HG02571 (cell line): ENCODE results near the gene ROPN1B.
"Not testable (repeated sequence)": the region's sequence is repeated elsewhere in the genome, so short reads cannot be mapped to it uniquely, and the experiment has no call there.

Experiments used
- ATAC-seq: cut with Tn5 transposase; IDR thresholded peaks from one replicate; pipeline ENCODE4 v1.9.1; 2021; ENCODE audit warnings: mild to moderate bottlenecking, moderate library complexity; ENCODE audit not compliant: unreplicated experiment

ROPN1B gene

DNA sequence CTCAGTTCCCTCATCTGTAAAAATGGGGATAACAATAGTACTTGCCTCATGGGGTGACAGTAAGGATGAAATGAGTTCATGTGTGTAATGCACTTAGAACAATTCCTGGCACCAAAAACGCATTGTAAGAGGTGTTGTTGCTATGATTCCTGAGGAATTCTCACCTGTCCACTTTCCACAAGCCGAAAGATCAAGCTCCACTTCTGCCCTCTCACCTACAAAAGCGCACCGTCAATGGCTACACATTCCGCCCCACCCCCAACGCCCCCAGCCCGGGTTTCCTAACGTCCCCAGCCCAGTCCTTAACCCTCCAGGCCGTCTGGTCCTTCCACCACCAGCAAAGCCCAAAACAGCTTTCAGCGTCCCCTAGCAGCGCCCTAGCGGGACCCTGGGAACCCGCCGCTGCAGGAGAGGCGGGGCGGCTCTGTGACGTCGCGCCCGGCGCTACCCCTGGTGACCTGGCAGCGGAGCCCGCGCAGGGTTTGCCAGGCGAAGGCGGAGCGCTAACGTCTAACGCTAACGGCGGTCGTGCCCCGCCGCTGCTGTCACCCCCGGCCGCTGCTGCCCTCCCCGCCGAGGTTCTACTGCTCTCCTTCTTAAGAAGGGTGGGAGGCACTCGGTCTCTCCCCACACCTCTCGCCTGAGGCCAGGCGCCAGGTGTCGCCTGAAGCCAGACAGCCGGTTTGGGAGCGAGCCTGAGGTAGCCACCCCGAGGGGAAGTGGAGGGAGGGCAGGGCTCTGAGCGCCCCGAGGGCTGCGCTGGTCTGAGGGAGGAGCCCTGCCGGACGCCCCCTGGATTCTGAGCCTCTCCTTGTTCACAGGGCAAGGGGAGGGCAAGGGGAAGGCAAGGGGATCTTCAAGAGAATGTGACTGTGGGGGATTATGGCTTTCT lies at the start of gene ROPN1B:
ROPN1B (plus strand) TSS at position 478 of the 892 bp plus-strand sequence. CDS start 2,877 bp downstream, outside the sequence.
- ATAC-seq, result not testable (repeated sequence)

DNA sequence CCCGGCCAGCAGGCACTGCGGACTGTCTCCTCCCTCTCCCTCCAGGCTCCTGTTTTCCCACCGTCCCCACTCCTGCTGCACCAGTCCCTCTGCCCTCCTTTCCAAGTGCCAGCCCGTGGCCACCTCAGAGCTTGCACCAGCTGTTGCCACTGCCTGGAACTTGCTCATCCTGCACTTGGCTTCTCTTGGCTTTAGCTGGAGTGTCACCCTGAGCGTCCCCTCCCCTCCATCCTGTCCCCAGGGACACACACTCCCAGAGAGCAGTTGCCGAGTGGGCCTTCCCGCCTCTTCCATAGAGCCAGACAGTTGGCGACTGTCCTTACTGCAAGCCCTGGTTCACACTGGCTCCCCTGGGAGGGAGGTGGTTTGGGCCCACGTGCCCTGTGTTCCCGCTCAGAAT lies 48.8 kb upstream of the ROPN1B start:
- ATAC-seq, result not testable (repeated sequence)

DNA sequence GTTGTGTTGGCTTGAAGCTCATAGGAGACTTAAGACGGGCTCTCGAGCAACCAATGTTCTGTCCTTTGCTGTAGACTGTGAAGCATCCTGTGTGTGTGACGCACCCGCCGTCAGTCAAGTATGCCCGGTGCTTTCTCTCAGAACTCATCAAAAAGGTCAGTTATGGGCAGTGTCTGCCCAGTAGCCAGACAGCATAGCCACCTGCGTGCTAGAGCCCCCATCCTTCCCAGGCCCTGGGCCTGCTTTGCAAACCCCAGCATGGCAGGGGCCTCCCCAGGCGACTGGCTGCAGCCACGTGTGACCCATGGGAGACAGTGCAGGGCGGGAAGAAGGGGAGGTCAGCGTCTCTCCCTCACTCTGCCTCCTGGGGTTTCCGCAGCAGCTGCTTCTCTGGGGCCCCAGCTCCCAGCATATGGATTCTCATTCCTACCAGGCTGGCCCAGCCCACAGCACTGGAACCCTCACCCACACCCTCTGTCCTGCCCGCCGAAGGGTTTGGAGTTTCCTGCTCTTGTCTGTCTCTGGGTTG lies 48.2 kb upstream of the ROPN1B start:
- not testable (repeated sequence) for ATAC-seq

DNA sequence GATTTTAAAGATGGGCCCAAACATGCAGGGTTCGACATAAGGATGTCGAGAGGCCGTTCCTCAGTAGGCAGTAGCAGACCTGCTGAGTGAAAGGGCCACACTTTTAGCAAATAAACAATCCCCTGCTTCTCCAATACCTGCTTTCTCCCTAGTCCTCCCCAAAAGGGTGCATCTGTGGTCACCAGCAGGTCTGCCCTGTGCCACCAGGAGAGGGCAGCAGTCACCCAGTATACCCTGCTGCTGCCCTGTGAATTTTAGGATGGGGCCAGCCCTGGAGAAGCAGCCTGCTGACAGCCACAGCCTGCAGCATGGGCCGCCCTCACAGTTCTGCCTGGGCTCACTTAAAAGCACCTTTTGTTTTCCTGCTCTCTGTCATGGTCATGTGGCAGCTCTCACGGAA lies 47.3 kb upstream of the ROPN1B start:
- not testable (repeated sequence) for ATAC-seq

DNA sequence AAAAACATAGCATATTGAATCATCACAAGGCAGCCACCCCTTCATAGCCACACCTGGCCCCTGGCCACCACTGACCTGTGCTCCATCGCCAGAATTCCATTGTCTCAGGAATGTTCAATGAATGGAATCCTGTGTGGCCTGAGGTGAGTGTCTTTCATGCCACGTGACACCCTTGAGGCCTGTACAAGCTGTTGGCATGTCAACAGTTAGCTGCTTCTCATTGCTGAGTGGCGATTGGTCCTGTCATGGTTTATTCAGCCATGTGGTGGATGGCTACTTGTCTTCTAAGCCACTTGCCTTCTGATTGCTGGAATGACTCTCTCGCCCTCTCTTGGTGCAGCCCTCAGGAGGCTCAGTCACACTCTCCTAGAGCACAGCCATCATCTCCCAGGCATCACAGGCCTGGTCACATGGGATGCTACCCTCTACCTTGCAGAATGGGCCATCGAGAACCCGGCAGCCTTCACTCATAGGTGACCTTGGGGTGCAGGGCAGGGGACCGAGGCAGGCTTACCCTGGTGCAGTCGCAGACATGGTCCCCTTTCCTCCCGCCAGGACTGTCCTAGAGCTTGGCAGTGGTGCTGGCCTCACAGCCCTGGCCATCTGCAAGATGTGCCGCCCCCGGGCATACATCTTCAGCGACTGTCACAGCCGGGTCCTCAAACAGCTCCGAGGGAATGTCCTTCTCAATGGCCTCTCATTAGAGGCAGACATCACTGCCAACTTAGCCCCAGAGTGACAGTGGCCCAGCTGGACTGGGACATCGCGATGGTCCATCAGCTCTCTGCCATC lies 45.5 kb upstream of the ROPN1B start:
- not testable (repeated sequence) for ATAC-seq

DNA sequence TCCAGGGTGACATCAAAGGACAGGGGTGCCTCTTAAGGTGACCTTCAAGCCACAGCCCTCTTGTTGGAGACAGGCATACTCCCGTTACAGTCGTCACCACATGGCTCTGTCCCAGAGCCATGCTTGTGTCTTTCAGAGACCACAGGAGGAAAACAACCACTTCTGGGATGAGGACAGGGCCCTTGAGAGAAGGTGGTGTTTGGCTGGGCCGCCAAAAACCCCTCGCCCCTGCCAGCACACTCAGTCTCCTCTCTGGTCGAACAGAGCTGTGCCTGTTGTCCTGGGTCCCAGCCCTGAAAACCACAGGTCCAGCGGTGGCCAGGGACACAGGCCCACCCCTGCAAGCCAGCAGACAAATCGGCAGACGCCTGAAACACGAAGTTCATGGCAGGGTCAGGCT lies 44.7 kb upstream of the ROPN1B start:
- not testable (repeated sequence) for ATAC-seq

DNA sequence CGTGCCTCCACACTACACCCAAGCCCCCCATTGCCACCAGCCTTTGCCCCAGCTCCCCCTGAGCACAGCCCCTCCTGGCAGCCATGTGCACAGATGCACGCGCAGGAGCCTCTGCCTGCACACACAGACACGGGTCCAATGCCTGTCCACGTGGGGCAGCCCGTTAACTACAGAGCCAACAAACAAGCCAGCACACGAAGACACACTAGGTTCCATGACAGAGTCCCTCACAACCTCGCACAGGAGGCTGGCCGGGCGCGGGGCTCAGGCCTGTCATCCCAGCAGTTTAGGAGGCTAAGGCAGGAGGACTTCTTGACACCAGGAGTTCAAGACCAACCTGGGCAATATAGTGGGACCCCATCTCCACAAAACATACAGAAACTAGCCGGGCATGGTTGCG lies 43.3 kb upstream of the ROPN1B start:
- ATAC-seq, result not testable (repeated sequence)

DNA sequence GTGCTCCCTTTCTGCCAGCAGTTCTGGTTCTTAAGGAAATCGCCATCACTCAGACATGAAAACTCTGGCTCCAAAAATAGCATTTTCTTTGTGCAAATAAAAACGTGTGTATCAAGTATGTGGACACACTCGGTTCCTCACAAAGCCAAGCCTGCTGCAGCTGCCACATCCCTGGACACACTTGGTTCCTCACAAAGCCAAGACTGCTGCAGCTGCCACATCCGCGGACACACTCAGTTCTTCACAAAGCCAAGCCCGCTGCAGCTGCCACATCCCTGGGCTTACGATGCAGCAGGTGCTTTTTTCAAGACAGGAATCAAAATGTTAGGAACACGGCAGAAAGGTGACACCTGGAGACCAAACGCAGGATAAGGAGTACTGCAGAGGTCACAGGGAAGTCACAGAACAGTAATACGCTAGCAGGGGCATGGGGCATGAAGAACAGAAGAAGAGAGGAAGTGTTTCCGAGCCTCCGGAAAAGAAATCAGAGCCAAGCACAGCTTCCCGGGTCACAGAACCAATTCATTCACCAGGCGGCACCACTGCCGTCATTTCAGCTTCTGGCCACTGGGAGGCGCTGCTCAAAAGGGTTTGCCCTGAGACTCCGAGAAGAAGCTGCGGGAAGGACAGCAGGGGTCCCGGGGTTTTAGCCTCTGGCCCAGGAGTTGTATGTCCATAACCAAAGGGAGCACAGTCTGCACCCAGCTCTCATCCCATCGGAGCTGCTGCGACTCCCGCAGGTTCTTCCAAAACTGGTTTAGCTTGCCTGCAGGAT lies 40.0 kb upstream of the ROPN1B start:
- ATAC-seq, result not testable (repeated sequence)

DNA sequence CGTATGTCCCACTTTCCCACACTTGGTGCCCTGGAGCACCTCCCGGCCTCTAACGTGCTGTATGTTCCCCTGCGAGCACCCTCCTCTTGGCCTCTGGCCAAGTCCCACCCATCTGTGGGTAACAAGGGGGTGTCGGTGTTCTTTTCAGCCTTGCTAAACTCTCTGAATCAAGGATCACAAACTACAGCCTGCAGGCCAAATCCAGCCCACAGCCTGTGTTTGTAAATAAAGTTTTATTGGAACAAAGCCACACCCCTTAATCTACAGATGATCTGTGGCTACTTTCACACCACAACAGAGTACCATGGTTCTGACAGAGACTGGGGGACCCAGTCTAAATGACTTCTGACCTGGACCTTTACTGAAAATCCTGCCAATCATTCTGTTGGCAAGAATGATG lies 39.2 kb upstream of the ROPN1B start:
- not testable (repeated sequence) for ATAC-seq

DNA sequence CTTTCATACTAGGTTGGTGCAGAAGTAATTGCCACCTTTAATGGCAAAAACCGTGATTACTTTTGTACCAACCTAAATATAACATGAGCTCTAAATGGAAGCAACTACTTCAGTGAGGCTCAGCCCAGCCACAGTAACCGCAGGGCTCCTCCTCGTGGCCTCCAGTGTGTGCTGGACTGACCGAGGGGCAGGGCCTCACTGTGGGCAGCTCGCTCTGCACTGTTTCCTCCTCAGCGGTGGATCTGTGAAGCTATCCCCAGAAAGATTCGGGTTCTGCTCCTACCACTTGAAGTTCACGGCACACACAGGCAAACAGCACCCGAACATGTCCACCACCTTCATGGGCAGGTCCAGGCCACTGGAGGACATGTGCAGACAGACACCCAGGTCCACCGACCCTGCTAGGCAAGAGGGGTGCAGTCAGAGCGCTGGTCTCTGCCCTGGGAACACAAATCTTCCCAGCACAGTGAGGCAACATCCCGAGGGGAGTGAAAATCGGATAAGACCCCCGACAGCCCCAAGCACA lies 37.6 kb upstream of the ROPN1B start:
- ATAC-seq, result not testable (repeated sequence)

DNA sequence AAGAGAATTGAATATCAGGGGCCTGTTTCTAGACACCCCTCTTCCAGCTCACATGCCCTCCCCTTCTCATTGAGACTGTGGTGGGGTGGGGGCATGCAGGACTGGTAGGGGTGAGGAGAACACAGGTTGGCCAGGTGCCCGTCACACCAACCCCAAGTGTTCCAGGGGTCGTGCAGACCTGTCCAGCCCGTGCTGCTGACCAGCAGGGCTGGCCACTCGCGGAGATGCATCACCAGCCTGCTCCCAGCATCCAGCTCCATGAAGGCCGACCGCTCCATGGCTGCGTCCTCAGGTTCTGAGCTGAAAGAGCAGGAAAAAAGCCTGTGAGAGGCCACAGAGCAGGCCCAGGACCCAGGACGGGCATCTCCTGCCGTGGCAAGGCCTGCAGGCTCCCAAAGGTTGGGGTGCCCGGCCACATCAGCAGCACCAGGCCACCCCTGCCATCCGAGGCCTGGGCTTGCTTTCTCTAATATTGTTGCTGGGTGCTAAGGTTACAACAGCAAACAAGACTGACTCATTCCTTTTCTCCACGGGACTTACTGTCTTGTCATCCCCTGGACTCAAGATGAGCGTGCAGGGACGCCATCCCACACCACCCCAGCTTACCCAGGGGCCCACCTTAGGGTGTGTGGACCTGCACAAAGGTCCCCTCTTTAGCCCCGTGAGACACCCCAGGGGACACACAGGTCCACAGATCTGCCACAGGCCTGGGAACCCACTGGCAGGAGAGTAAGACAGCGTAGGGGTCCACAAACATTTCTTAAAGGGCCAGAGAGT lies 35.4 kb upstream of the ROPN1B start:
- not testable (repeated sequence) for ATAC-seq

DNA sequence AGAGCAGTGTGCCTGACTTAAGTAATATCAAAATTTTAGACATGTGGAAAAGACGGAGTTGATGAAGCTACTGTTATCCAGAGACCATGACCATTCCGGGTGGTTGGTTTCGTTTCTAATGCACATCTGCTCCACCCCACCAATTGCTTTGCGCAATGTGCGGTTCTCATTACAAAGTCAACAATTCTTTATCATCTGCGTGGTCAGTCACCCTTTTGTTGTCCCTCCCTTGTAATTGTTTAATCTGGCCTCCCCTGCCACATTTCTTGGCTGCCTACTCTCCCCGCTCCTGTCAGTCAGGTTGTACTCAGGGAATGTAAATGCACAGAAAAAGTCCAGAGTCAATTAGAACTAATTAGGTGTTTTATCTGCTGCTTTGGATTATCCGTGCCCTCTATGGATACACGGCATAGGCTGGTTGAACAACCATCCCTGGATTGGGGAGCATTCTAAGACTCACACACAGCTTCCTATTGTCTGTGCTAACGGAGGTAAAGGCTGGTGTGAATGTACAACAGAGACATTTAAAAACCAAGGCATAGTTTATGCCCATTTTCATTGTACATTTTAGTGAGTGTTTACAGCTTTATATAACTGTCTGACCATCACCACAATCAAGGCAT lies 33.6 kb upstream of the ROPN1B start:
- not testable (repeated sequence) for ATAC-seq

DNA sequence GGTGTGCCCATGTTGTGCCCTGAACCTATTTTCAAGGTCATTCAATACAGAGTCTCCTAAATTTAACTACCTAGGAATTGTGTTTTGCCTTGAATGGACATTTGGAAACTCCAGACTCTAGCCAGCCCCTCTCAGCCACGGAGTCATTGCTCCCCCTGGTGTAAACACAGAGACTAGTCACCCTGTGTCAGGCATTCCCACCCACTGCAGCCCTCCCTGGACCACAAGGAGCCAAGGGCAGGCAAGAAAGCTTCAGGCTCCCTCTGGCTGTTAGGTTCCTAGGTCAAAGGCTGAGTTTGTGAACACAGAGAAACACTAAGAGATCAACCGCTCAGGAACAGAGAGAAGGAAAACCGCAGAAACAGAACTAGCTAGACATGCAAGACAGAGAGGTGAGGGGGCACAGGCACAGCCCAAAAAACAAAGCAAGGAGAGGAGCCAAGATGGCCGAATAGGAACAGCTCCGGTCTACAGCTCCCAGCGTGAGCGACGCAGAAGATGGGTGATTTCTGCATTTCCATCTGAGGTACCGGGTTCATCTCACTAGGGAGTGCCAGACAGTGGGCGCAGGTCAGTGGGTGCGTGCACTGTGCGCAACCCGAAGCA lies 32.7 kb upstream of the ROPN1B start:
- not testable (repeated sequence) for ATAC-seq

DNA sequence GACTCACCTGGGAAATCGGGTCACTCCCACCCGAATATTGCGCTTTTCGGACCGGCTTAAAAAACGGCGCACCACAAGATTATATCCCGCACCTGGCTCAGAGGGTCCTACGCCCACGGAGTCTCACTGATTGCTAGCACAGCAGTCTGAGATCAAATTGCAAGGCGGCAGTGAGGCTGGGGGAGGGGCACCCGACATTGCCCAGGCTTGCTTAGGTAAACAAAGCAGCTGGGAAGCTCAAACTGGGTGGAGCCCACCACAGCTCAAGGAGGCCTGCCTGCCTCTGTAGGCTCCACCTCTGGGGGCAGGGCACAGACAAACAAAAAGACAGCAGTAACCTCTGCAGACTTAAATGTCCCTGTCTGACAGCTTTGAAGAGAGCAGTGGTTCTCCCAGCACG lies 32.1 kb upstream of the ROPN1B start:
- ATAC-seq, result not testable (repeated sequence)

DNA sequence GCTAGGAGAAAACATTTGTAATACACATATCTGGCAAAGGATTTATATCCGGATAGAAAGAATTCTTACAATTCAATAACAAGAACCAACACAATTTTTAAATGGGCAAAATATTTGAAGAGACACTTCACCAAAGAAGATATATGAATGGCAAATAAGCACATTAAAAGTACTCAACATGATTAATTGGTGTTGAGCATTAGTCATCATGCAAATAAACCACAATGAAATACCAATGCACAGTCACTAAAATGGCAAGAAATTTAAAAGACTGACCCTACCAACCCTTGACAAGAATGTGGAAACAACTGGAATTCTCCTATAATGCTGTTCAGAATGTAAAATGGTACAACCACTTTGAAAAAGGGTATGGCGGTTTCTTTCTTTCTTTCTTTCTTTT lies 21.2 kb upstream of the ROPN1B start:
- ATAC-seq, result not testable (repeated sequence)

DNA sequence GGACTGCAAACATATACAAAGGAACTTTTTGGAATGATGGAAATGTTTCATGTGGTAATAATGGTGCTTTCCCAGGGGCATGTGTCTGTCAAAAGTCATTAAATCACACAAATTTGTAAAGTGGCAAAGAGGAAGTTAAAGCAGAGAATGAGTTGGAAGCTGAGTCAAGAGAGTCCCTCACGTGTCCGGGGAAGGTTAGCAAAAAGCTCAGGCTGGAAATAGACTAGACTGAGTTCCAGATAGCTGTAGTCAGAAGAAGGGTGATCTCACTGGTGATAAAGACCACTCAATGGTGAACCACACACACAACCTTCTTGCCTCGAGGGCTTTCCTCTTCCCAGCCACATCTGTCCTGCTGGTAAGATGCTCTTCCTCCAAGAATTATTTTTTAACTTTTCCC lies 20.1 kb upstream of the ROPN1B start:
- ATAC-seq, result not testable (repeated sequence)

DNA sequence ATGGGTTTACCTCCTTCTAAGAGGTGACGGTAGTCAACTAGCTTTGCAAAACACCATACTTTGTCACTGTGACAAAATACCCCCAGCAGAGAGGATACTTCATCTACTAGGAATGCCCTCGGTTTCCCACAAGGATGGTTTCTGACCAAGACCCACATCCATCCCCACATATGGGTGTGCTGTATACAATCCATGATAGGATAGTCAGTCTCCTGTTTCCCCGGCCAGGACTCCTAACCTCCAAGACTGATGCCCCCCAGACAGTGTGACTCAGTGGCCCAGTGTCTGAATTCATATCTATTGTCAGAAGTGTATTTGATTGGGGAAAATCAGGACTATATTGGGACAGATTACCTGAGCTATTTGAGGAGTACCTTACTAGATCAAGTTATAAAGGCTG lies 17.8 kb upstream of the ROPN1B start:
- not testable (repeated sequence) for ATAC-seq

DNA sequence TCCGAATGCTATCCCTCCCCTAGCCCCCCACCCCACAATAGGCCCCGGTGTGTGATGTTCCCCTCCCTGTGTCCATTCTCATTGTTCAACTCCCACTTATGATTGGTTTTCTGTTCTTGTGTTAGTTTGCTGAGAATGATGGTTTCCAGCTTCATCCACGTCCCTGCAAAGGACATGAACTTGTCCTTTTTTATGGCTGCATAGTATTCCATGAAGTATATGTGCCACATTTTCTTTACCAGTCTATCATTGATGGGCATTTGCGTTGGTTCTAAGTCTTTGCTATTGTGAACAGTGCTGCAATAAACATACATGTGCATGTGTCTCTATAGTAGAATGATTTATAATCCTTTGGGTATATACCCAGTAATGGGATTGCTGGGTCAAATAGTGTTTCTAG lies 12.0 kb upstream of the ROPN1B start:
- ATAC-seq, result not testable (repeated sequence)
